NB4 (cell line): Measurements from ENCODE around the gene PRKCE.

ENCODE experiments used
- POLR2A ChIP-seq: IDR thresholded peaks from 2 replicates; pipeline ENCODE4 v1.6.1; 2011; ENCODE audit warnings: mild to moderate bottlenecking; ENCODE audit not compliant: insufficient read length; ENCODE audit errors: extremely low read depth
- TF ChIP-seq, protein P1 (sequence below): IDR thresholded peaks from one replicate; pipeline ENCODE4 v1.5.1; 2012; ENCODE audit warnings: low read depth, low read length

DNA sequence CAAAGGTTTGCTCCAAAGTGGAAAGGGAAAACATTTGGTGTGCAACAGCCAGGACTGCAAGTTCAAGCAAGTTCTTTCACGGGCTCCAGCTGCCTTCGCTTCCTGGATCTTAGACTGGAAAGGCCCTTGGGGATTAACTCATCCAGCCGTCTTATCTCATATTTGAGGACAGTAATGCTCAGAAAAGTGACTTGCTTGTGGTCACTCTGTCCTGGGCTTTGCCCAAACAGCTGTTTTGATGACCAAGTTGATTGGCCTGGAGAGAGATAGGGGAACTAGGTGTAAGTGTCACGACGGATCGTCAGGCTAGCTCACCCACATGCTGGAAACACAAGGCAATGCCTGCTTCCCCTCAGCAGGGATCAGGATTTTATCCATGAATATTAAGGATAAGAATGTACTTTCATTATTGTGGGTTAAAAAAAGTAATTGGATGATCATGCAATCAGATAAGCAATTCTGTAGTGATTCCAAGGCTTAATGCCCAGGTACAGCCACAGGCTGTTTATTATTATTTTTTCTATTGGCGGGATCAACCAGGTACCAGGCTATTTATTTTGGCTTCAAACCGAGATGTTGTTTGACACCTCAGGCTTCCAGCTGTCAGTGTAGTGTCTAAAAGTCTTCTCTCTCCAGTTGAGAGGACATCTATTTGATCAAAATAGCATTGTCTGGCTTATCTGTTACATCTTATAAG lies 483.2 kb downstream of the PRKCE start:
- TF ChIP-seq, protein P1, sequence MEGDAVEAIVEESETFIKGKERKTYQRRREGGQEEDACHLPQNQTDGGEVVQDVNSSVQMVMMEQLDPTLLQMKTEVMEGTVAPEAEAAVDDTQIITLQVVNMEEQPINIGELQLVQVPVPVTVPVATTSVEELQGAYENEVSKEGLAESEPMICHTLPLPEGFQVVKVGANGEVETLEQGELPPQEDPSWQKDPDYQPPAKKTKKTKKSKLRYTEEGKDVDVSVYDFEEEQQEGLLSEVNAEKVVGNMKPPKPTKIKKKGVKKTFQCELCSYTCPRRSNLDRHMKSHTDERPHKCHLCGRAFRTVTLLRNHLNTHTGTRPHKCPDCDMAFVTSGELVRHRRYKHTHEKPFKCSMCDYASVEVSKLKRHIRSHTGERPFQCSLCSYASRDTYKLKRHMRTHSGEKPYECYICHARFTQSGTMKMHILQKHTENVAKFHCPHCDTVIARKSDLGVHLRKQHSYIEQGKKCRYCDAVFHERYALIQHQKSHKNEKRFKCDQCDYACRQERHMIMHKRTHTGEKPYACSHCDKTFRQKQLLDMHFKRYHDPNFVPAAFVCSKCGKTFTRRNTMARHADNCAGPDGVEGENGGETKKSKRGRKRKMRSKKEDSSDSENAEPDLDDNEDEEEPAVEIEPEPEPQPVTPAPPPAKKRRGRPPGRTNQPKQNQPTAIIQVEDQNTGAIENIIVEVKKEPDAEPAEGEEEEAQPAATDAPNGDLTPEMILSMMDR: no peak
- no peak for TF ChIP-seq POLR2A
